ENCODE results near the gene NLRP9.

NLRP9 gene

GRCh38 chr19:55672418-55672817, 65.8 kb downstream of the NLRP9 start:
- DNase-seq: no peak

DNA sequence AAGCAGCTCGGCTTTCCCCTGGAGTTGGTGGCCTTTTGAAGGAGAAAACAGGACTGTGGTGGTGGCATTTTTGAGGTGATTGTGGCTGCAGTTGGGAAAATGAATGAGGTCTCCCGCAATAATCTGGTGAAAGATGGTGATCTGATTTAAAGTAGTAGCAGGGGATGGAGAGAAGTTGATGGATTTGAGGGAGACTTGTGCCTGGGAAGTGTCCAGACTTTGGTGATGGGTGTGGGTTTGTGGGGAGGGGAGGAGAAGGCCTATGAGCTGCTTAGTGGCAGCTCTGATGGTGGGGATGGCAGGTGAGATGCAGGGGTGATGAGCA, 67.2 kb downstream of the NLRP9 start:
- DNase-seq: no peak

- DNase-seq: no peak
Observed at GRCh38 chr19:55670280-55671053, 67.7 kb downstream of the NLRP9 start.

- no peak for DNase-seq
Observed at GRCh38 chr19:55669418-55670279, 68.6 kb downstream of the NLRP9 start.

- DNase-seq: no peak
Observed at GRCh38 chr19:55668603-55669348, 69.4 kb downstream of the NLRP9 start.

DNA sequence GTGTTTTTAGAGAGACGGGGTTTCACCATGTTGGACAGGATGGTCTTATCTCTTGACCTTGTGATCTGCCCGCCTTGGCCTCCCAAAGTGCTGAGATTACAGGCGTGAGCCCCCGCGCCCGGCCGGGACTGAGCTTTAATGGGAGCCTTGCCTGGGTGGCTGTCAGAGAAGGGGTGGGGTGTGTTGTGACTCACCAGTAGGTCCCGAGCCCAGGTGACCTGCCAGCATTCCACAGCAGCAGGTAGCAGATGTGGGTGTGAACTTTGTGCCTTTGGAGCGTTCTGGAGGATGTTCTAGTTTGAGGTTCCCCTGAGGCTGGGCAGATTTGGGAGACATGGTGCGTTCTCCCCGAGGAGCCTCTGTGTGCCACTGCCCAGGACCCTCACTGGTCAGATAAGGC, 70.2 kb downstream of the NLRP9 start:
- DNase-seq: no peak

DNA sequence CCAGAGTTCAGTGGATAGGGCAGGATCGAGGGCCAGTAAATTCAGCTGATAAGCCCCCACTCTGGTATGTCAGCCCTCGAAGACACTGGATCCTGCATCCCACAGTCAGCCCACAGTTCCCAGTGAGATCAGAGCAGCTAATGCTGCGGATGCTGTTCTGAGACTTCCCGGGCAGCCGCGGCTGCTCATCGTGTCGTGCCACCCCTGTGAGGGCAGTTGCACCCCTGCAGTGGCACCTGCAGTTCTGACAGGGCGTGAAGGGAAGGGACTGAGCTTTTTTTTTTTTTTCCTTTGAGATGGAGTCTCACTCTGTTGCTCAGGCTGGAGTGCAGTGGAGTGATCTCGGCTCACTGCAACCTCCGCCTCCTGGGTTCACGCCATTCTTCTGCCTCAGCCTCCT, 70.7 kb downstream of the NLRP9 start:
- DNase-seq: no peak

DNA sequence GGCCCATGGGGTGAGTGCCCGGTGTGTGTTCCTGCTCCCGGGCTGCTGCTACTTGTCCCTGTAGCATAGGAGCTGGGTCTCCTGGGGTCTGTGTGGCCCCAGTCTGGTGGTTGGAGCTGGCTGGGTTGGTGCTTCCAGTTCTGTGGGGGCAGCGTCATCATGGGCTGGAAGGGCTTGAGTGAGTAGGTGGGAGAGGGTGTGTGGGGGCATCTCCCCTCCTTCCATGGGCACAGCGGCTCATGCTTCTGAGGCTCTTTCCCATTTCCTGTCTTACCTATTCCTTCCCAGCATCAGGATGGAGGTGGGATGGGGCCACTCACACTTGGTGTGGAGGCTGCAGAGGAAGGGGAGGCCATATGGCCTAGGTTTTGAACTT, 71.2 kb downstream of the NLRP9 start:
- DNase-seq: no peak

DNA sequence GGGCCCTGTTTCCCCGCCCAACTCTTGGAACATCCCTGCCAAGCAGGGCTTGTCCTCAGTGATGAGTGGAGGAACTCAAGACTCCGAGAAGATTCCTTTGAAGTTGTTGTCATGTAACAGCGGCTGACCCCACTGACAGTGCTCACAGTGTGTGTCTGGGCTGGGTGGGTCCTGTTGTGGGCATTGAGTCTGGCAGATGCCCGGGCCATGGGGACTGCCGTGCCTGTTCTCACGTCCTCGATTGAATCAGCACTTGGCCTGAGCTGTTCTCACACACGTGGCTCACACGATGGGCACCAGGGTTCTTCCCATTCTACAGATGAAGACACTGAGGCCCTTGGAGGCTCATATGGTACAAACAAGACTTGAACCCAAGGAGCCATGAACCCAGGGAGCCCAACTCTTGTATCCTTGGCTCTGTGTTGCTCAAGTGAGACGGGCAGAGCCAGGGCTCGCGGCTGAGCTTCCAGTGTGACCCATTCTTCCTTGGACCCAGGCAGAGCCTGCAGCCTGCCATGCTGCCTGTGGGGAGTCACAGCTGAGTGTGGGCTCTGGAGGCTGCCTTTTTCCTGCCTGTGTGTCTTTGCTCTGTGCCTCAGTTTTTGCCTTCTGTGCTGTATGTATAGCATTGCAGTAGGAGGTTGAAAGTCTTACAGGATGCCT, 71.7 kb downstream of the NLRP9 start:
- DNase-seq: no peak

DNA sequence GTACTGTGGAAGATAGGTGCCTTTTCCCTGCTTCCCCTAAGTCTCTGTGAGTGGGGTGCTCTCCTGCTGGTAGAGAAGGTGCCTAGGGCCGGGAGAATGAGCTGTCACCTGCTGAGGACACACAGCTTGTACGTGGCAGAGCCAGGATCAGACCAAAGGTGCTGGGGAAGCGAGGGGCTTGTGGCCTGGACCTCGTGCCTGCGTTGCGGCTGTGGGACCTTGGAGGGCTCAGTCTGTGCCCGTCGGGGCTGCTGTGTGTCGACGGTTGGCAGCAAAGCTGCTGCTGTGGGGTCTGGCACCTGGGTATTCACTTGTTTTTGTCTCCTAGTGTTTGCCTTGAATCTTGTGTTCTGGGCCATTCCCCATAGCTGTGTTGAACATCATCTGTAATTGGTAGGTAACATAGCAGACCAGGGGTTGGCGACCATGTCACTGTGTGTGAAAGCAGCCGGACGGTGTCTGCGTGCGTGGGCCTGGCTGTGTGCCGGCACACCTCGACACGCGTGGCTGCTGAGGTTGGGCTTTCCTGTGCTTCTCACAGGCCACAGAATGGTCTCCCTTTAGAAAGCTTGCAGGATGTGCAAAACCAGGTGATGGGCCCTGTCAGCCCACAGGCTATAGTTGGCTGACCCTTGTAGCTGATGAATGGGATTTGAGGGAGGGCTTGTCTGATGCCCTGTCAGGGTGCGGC, 74.2 kb downstream of the NLRP9 start:
- no peak for DNase-seq

DNA sequence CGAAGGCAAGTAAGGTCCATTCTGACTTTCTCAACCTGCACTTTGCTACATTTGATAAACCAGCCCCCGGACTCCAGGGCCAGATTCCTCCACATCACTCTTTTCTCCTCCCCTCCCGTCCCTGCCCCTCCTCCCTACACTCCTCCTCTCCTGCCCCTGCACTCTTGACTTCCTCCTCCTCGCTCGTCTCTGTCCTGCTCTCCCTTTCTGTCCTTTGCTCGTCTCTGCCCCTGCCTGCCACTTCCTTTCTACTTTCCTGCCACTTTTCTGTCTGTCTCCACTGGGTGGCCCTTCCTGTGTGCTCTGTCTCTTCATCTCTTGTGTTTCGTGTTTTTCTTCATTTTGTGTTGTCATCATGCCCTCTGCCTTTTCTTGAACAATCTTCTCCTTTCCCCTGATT, 76.4 kb downstream of the NLRP9 start:
- no peak for DNase-seq

DNA sequence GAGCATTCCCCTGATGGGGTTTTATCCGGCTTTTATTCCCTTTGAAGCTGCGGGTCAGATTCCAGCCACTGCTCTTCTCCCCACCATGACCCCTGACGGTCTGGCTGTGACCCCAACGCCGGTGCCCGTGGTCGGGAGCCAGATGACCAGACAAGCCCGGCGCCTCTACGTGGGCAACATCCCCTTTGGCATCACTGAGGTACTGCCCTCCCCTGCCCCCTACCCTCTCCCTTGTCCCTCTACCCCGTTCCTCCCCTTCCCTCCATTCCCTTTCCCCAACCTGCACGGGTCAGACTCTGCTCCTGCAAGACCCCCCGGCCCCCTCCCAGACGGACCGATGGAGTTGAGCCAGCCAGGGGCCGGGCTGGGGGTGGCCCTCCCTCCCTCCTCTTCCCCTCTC, 77.2 kb downstream of the NLRP9 start:
- DNase-seq: no peak

GRCh38 chr19:55660404-55660803, 77.8 kb downstream of the NLRP9 start:
- DNase-seq: no peak

GRCh38 chr19:55659822-55660221, 78.4 kb downstream of the NLRP9 start:
- DNase-seq: no peak

DNA sequence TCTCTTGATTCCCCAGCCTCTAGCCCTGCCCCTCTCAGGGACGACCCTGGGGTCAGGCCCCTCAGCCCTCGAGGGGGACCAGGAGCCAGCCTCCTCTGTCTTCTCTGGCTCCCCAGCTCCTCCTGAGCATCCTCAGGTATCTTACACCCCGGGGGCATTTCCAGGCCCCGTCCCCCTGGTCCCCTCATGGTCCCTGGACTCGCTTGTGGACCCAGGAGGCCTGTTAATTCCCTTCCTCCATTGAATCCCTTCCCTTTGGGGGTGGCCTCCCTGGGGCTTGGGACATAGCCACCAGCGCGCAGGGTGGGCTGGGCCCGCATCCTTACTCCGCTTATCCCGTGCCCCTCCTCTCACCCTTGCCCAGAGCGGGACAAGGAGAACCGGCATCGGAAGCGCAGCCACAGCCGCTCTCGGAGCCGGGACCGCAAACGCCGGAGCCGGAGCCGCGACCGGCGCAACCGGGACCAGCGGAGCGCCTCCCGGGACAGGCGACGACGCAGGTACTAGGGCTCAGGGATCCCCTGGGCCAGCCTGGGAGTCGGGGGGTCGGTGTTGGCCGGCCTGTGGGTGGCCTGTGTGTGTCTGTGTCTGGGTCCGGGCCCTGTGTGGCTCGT, 79.2 kb downstream of the NLRP9 start:
- no peak for DNase-seq
